Measurements from ENCODE around the gene TCF4.

TCF4 gene

GRCh38 chr18:55280503-55280902 lies 307.5 kb downstream of the TCF4 start:
- peak; percentile 80 for DNase-seq

GRCh38 chr18:55275039-55275901 lies 312.7 kb downstream of the TCF4 start:
- no peak for DNase-seq

- no peak for DNase-seq
Observed at GRCh38 chr18:55272510-55273243, 315.3 kb downstream of the TCF4 start.

- no peak for DNase-seq
Observed at GRCh38 chr18:55269622-55270021, 318.4 kb downstream of the TCF4 start.

GRCh38 chr18:55268628-55269275 lies 319.2 kb downstream of the TCF4 start:
- DNase-seq: no peak

DNA sequence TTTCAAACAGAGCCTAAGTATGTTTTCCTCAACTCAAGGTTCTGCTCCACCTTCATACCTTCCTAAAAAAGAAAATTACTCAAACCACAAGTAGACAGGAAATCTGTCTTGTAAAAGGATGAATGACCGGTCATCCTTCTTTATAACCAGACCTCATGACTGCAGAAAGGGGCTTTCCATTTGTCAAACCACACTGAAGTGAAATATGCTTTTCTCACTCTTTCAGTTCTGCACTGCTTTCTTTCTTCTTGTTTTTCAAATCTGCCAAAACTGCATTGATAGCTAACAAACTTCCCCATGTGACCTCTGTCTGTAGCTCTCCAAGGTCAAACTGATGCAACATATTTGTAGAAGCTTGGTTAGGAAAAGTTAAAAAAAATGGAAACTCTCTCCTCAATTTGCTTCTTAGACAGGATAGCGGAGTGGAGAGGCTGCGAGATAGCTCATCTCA lies 319.8 kb downstream of the TCF4 start:
- no peak for DNase-seq

DNA sequence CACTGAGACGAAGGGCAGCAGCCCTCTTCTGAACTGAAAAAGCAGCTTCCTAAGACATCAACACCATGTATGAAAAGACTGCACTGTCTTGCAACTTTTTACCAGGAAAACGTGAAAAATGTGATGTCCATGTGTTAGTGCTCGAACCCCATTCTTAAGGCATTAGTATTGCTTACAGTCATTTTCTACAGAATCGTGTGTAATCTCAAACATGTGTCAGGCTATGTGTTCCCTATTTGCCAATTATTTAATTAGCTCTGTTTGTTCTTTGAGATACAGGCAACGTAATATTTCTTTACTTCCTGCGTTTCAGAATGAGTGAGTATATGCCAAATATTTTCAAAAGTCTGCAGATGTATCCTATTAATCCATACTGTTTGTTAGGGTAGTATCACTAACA lies 321.0 kb downstream of the TCF4 start:
- no peak for DNase-seq

DNA sequence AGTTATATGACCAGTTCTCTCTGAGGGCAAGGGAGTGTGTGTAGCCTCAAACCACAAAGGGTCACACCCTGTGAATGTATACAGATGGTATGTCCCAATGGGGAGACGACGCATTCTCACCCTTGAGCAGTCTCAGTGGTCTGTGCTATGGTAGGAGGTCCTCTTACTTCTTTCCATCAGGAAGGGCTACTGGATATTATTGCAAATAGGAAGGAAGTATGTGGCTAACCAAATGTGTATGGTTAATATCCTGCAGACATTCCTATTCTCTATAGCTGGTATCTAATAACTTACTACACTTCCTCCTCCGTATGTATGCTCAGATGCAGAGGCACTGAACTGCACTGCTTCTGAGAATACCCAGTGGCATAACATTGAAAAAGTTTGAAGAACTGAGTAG lies 322.0 kb downstream of the TCF4 start:
- DNase-seq: no peak

DNA sequence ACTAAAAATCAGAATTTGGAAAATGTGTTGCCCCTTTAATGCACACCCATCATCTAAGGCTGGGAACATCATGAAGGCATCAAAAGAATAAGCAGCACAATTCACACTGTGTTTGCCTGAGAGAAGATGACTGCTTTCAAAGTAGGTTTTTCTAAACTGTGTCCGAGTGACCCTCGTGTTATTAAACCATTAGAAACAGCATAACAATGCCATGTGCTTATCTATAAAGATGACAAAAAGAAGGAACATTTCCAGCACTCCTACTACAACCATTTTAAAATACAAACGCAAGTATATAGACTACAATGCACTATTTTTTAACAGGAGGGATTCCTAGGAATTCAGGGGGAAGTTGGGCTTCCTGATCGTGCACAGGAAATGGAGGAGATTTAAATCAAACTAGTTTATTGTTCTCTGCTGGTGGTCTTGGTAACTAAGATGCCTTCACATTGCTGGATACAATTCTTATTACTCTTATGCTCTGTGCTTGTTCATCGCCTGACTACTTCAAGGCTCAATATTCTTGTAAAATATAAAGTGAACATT lies 322.8 kb downstream of the TCF4 start:
- no peak for DNase-seq

DNA sequence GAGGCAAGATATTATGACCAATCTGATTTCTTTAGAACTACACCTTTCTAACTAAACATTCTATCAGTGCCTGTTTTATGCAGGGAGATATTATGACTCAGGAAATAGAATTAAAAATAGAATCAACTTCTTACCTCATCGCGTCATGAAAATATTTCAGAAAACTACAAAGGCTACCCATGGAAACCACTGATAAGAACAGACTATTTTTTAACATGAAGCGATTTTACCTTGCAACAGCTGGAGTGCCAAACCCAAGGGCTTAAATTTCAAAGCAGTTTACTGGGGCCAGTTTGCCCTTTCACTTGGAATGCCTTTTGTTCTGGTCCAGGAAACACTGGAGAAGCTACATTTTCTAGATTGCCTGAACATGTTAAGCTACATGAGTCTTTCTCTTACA lies 323.9 kb downstream of the TCF4 start:
- DNase-seq: no peak

GRCh38 chr18:55262021-55262560 lies 325.9 kb downstream of the TCF4 start:
- DNase-seq: no peak

DNA sequence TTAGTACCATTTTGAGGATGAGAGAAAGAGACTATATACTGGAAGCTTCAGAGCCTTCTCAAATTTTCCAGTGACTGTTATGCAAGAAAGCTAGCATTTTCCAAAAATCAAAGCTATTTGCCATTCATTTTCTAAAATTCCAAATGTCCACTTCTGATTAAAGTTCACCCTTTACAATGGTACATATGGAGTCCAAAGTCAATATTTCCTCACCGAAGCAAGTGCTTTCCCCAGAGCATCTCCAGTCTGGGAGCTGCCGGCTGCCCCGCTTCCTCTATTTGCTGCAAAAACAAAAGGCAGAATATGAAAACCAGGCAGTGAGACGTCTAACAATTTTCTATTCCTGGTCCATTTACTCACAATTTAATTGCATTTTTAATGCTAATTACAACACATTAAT lies 326.7 kb downstream of the TCF4 start:
- DNase-seq: no peak

GRCh38 chr18:55258088-55258487 lies 329.9 kb downstream of the TCF4 start:
- DNase-seq: no peak

- DNase-seq: no peak
Observed at GRCh38 chr18:55256929-55257289, 331.1 kb downstream of the TCF4 start.

DNA sequence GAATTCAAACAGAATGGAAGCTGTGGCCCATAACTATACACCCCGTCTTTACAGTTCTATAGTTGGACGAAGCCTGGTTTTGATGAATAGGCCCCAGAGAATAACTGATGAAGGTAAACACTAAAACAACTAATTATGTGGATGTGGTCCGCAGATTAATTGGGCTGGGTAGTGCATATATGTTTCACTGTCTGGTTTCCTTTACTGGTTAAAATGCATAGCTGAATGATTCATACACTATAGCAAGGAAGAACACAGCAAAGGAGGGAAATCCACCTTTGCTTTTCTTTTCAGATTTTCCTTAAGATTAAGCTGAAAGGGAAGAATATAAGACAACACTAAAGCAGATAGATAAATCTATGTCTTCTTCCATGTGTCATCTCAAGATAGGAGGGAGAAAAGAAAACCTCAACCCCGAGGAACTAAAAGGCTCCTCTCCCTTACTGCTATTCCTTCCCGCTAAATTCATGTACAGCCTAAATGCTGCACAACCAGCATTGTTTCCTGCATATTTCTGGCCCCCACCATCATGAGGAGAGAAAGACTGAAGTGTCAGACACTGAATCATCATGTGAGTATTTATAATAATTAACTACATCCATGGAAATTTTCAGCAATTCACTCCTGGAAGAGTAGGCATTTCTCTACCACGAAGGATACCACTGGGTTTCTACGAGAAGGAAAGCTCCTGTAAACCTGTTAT lies 331.6 kb downstream of the TCF4 start:
- DNase-seq: no peak

- no peak for DNase-seq
Observed at GRCh38 chr18:55253814-55254213, 334.2 kb downstream of the TCF4 start.

DNA sequence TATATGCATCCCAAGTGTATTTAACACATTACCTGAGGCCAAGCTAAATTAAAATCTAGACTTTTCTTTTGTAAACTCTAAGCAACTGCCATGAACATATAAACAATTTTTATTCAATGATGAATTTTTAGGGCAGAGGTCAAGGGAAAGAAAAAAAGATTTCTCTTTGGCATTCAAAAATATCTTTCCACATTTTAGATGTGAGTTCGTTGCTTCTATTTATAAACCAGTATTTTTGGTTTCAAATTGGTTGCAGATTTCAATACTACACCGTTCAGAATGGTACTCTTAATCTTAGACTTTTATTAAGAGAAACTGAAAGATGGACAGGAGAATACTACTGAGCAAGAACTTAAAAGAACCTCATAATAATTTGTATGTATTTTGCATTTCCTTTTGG lies 335.1 kb downstream of the TCF4 start:
- DNase-seq: no peak

DNA sequence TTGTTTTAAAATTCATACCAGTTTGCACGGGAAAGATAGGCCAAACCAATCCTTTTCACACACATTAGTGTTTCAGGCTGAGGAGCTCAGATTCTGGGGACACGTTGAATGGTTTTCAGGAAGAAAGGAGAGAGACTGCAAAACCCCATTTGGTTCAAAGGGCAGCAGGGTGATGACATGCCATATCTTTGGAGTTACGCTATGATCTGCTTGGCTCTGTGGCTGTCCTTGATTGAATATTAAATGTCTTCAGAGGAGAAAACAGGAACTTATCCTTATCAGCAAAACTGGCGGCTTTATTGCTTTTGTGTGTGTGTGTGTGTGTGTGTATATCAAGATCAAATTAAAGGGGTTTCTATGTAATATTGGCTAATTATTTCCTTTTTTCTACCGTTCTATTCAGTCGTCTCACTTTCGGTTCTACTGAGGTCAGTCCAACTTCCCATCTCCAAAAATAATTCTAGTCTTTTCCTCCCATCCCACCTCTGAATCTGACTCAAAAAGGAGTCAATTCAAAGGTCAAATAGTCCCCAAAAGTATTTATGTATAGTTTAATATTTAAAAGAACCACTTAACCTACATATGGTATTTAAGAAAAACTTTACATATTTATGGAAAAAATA lies 335.8 kb downstream of the TCF4 start:
- no peak for DNase-seq

DNA sequence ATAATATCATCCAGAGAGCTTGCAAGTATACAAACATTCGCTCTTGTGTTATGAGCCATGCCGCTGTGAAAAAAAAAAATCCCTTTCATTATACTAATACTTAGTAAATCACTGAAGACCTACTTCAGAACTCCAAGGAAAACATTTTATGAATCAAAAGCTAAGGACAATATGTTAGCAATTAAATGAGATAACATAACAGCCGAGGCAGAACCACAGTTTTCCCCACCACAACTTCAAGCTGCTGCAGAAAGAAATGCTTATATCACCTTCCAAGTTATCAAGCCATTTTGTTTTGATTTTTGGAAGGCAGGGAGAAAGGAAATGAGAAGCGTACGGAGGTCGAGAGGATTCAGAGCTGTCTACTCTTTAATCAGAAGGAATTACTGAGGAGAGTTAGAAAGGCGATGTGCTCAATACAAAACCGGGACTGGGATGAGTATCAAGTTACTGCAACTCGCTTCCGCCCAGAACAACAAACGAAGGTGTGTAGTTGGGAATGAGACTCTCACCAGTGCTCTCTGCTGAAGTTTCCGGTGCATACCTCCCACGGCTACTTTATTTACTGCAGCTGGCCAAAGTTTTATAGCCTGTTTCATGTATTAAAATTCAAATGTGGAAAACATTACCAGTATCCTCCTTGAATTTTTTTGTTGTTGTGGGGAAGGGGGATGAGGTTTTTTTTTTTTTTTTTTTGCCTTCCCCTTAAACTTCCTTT lies 336.6 kb downstream of the TCF4 start:
- DNase-seq: no peak

DNA sequence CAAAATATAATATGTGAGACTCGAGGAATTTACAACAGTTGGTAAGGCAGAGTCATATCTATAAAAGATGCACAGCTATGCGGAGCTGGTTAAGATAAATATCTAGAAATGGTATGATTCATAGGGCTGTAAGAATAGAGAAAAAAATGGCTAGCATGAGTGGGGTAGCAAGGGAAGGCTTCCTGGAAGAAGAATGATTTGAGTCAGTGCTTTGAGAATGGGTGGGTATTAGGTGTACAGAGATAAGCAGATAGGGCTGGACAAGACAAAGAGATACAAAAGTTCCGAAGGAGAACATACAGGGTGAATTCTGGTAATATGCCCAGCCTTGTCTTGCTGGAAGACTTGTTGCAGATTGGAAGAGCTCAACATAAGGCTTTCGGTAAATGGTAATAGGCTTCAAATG lies 337.2 kb downstream of the TCF4 start:
- DNase-seq: no peak

DNA sequence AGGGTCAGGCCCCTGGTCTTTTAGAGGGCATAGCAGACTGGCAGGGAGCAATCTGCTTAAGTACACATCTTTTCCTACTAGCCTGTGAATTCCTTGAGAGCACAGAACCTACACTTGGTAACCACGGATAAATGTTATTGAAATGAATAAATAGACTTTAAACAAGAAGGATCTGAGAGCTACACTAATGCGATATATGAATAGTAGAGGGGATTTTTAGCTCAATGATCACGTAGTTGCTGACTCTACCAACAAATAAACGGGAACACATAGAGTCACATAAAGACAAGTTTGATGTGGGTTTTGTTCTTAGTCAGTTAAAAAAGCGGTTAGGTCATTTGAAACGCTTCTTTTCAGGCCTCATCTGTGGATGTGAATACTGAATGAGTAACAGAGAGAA lies 338.4 kb downstream of the TCF4 start:
- DNase-seq: no peak

All from NCI-H1092 (cell line).